K562 (cell line): Measurements from ENCODE around the gene ARHGDIA. TPM values are rescaled to one million over a fixed set of nuclear protein-coding genes. Genes with fewer than 3 reads are reported as not detected.

Experiments
- CBX1 ChIP-seq: sonication (generic); IDR thresholded peaks from 2 replicates; pipeline ENCODE4 v1.6.1; 2016; ENCODE audit warnings: antibody characterized with exemption, low read depth, mild to moderate bottlenecking
- ELF2 ChIP-seq: fragments of 250-450 bp; sonication (Bioruptor Pico); IDR thresholded peaks from 2 replicates; pipeline ENCODE4 v1.5.0; 2021; ENCODE audit warnings: mild to moderate bottlenecking
- HNRNPLL ChIP-seq: fragments of 200-400 bp; formaldehyde crosslinking; IDR thresholded peaks from 2 replicates; pipeline ENCODE4 v1.6.1; 2017; ENCODE audit warnings: low read length, low read depth, mild to moderate bottlenecking; ENCODE audit not compliant: poor library complexity, severe bottlenecking
- IFI16 ChIP-seq: fragments of 250-450 bp; sonication (Bioruptor Pico); IDR thresholded peaks from 2 replicates; pipeline ENCODE4 v2.1.2; 2022; ENCODE audit warnings: mild to moderate bottlenecking, inconsistent platforms
- IRF2 ChIP-seq: sonication (generic); formaldehyde crosslinking; IDR thresholded peaks from 2 replicates; pipeline ENCODE4 v1.8.1; 2022; ENCODE audit warnings: mild to moderate bottlenecking, missing genetic modification reagents
- MBD2 ChIP-seq: sonication (generic); IDR thresholded peaks from 2 replicates; pipeline ENCODE4 v1.6.1; 2016; ENCODE audit warnings: low read depth, borderline replicate concordance
- MTF1 ChIP-seq: fragments of 250-450 bp; sonication (Bioruptor Pico); IDR thresholded peaks from 2 replicates; pipeline ENCODE4 v1.9.0; 2021; ENCODE audit warnings: moderate library complexity, mild to moderate bottlenecking, inconsistent platforms, borderline replicate concordance
- NCOA6 ChIP-seq: fragments of 450-650 bp; IDR thresholded peaks from 2 replicates; pipeline ENCODE4 v1.6.1; 2017; ENCODE audit warnings: mild to moderate bottlenecking
- NR4A1 ChIP-seq, 2 experiments: fragments of 250-450 bp in 1 of 2; fragments of 450-650 bp in 1 of 2; sonication (Bioruptor Pico) in 1 of 2; IDR thresholded peaks; 2 replicates each; pipeline versions ENCODE4 v1.4.0 to v1.6.1; 2016 to 2020; ENCODE audit warnings: mild to moderate bottlenecking in 2 of 2, missing compliant biosample characterization in 1 of 2, missing genetic modification characterization in 1 of 2, moderate library complexity in 1 of 2
- PPARD ChIP-seq: fragments of 250-450 bp; sonication (Bioruptor Pico); IDR thresholded peaks from 2 replicates; pipeline ENCODE4 v1.8.0; 2022; ENCODE audit warnings: inconsistent platforms, mild to moderate bottlenecking, moderate library complexity
- RAD51 ChIP-seq: fragments of 450-650 bp; IDR thresholded peaks from 2 replicates; pipeline ENCODE4 v1.7.1; 2016; ENCODE audit warnings: low read depth, mild to moderate bottlenecking, borderline replicate concordance
- RNF2 ChIP-seq: sonication (generic); IDR thresholded peaks from 2 replicates; pipeline ENCODE4 v1.6.1; 2016
- SLC30A9 ChIP-seq: fragments of 250-450 bp; sonication (Bioruptor Pico); IDR thresholded peaks from 2 replicates; pipeline ENCODE4 v1.8.0; 2022; ENCODE audit warnings: mild to moderate bottlenecking, moderate library complexity
- SRSF1 ChIP-seq: fragments of 200-400 bp; formaldehyde crosslinking; IDR thresholded peaks from 2 replicates; pipeline ENCODE4 v1.6.1; 2017; ENCODE audit warnings: mild to moderate bottlenecking, low read depth, low read length, moderate library complexity
- SRSF7 ChIP-seq: fragments of 200-400 bp; formaldehyde crosslinking; optimal IDR thresholded peaks from 2 replicates; pipeline ENCODE3; 2017; ENCODE audit warnings: mild to moderate bottlenecking, low read depth, low read length
- TFAM ChIP-seq: fragments of 250-450 bp; sonication (Bioruptor Pico); conservative IDR thresholded peaks from 2 replicates; pipeline ENCODE4 v1.5.0; 2021; ENCODE audit warnings: mild to moderate bottlenecking, moderate library complexity
- TRIM28 ChIP-seq: fragments of 450-650 bp; IDR thresholded peaks from 2 replicates; pipeline ENCODE4 v1.6.1; 2017
- ZBTB7A ChIP-seq: IDR thresholded peaks from 2 replicates; pipeline ENCODE4 v1.6.1; 2011; ENCODE audit warnings: low read depth, mild to moderate bottlenecking, low read length, moderate library complexity, borderline replicate concordance; ENCODE audit not compliant: control insufficient read depth
- ZKSCAN8 ChIP-seq: fragments of 200-800 bp; sonication (Bioruptor generic); IDR thresholded peaks from 2 replicates; pipeline ENCODE4 v1.6.1; 2016; ENCODE audit warnings: missing genetic modification characterization, missing compliant biosample characterization
- ZNF253 ChIP-seq: fragments of 250-450 bp; sonication (Bioruptor Pico); conservative IDR thresholded peaks from 2 replicates; pipeline ENCODE4 v1.6.1; 2021; ENCODE audit warnings: mild to moderate bottlenecking
- ZNF277 ChIP-seq: fragments of 250-450 bp; sonication (Bioruptor Pico); IDR thresholded peaks from 2 replicates; pipeline ENCODE4 v1.8.0; 2022; ENCODE audit warnings: inconsistent platforms, mild to moderate bottlenecking, moderate library complexity, borderline replicate concordance
- ZNF586 ChIP-seq: fragments of 450-650 bp; formaldehyde crosslinking; conservative IDR thresholded peaks from 2 replicates; pipeline ENCODE4 v1.4.0; 2020; ENCODE audit warnings: mild to moderate bottlenecking, moderate library complexity
- ZNF589 ChIP-seq: fragments of 200-800 bp; sonication (Bioruptor generic); IDR thresholded peaks from 2 replicates; pipeline ENCODE4 v1.6.1; 2016; ENCODE audit warnings: low read depth, missing genetic modification characterization, missing compliant biosample characterization
- ZNF79 ChIP-seq: fragments of 250-450 bp; sonication (Bioruptor Pico); IDR thresholded peaks from 2 replicates; pipeline ENCODE4 v1.4.0; 2020; ENCODE audit warnings: low read depth, mild to moderate bottlenecking, moderate library complexity
- polyA plus RNA-seq, 8 experiments: library from polyadenylated mRNA; depleted of rRNA in 4 of 8; stranded (reverse) in 5 of 8; unstranded in 3 of 8; fragments of >200 nt; fragmentation: Nextera tagmentation in 2 of 8; fragmentation: Illumina TruSeq in 1 of 8; extraction: Ambion mirVana in 2 of 8; extraction: Trizol in 1 of 8; gene quantifications; 2 replicates each; pipeline versions ENCODE4 v1.2.1 to v1.2.3, GENCODE V29; 2011 to 2014; ENCODE audit warnings: inconsistent platforms in 1 of 8, missing spikeins in 1 of 8
- total RNA-seq, 7 experiments: library from RNA; depleted of rRNA in 6 of 7; stranded (reverse); fragments of >200 nt in 6 of 7; fragmentation: Illumina TruSeq in 2 of 7; extraction: Trizol in 2 of 7; gene quantifications; 2 replicates each; pipeline versions ENCODE4 v1.2.1 to v1.2.3, GENCODE V29; 2011 to 2021; ENCODE audit warnings: low replicate concordance in 1 of 7
- TF ChIP-seq, protein P1 (sequence below): fragments of 450-650 bp; IDR thresholded peaks from 2 replicates; pipeline ENCODE4 v1.6.1; 2018; ENCODE audit not compliant: partially characterized antibody

ARHGDIA gene
- total and polyA plus RNA-seq, 9 of the 15 experiments (the other 6 are each of a cell fraction or from before 2014, with no cell fraction given), result 9.6 to 340 (median 97.6) TPM

- TF ChIP-seq, protein P1, sequence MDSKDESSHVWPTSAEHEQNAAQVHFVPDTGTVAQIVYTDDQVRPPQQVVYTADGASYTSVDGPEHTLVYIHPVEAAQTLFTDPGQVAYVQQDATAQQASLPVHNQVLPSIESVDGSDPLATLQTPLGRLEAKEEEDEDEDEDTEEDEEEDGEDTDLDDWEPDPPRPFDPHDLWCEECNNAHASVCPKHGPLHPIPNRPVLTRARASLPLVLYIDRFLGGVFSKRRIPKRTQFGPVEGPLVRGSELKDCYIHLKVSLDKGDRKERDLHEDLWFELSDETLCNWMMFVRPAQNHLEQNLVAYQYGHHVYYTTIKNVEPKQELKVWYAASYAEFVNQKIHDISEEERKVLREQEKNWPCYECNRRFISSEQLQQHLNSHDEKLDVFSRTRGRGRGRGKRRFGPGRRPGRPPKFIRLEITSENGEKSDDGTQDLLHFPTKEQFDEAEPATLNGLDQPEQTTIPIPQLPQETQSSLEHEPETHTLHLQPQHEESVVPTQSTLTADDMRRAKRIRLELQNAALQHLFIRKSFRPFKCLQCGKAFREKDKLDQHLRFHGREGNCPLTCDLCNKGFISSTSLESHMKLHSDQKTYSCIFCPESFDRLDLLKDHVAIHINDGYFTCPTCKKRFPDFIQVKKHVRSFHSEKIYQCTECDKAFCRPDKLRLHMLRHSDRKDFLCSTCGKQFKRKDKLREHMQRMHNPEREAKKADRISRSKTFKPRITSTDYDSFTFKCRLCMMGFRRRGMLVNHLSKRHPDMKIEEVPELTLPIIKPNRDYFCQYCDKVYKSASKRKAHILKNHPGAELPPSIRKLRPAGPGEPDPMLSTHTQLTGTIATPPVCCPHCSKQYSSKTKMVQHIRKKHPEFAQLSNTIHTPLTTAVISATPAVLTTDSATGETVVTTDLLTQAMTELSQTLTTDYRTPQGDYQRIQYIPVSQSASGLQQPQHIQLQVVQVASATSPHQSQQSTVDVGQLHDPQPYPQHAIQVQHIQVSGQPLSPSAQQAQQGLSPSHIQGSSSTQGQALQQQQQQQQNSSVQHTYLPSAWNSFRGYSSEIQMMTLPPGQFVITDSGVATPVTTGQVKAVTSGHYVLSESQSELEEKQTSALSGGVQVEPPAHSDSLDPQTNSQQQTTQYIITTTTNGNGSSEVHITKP, result no peak
- TF ChIP-seq RNF2, result no peak
- TF ChIP-seq SRSF1, result no peak
- TF ChIP-seq NR4A1 (CRISPR knock-in tag; IDR thresholded peaks at IDR 0.05), result no peak
- no peak for TF ChIP-seq NR4A1 (tag; IDR thresholded peaks at IDR 0.05)
- no peak for TF ChIP-seq ELF2 (CRISPR knock-in tag)
- TF ChIP-seq ZNF79 (CRISPR knock-in tag), result no peak
- TF ChIP-seq MTF1 (CRISPR knock-in tag), result no peak
- TF ChIP-seq RAD51, result no peak
- no peak for TF ChIP-seq ZNF253
- no peak for TF ChIP-seq SRSF7
- no peak for TF ChIP-seq PPARD (CRISPR knock-in tag)
- no peak for TF ChIP-seq ZNF589 (CRISPR knock-in tag)
- TF ChIP-seq TRIM28, result no peak
- TF ChIP-seq NCOA6, result no peak
- TF ChIP-seq ZNF586 (CRISPR knock-in tag), result no peak
- no peak for TF ChIP-seq CBX1
- peak; percentile 97 for TF ChIP-seq ZBTB7A
- TF ChIP-seq ZKSCAN8, result no peak
- TF ChIP-seq SLC30A9, result no peak
- TF ChIP-seq IRF2 (CRISPR knock-in tag), result no peak
- TF ChIP-seq HNRNPLL, result peak; percentile 21
- TF ChIP-seq MBD2, result no peak
- TF ChIP-seq TFAM (CRISPR knock-in tag), result no peak
- no peak for TF ChIP-seq ZNF277 (CRISPR knock-in tag)
- TF ChIP-seq IFI16 (CRISPR knock-in tag), result no peak
Observed at GRCh38 chr17:81869221-81870130, 1.7 kb downstream of the ARHGDIA start (continued).
